ENCODE results near the gene LBHD2. TPM values are rescaled to one million over a fixed set of nuclear protein-coding genes. Genes with fewer than 3 reads are reported as not detected.

LBHD2 gene
- total and polyA plus RNA-seq, 4 donors, result not detected

- Histone ChIP-seq H3K27me3 (ENCODE audit: control insufficient read depth in 1 of 2, insufficient read depth in 2 of 2, low read length in 1 of 2) (no peaks in the 10 kb centered on the region), H3K27ac (ENCODE audit: low read depth in 1 of 2, low read length in 2 of 2) (no peak overlapping the region), H3K9me3 (ENCODE audit: control insufficient read depth, low read length) (no peaks in the 10 kb centered on the region), H3K4me1 (ENCODE audit: control insufficient read depth in 1 of 2, insufficient read depth in 2 of 2, low read length in 2 of 2) (no peaks in the 10 kb centered on the region), H3K36me3 (ENCODE audit: control insufficient read depth in 1 of 2, insufficient read depth in 2 of 2, low read length in 1 of 2) (no peaks in the 10 kb centered on the region), H3K4me3 (ENCODE audit: low read length in 2 of 2) (no peak overlapping the region)
- WGBS, 2 donors, result 56 to 66% methylated on average over 6 to 12 of the region's 12 CpGs
- DNase-seq (no peak), ATAC-seq (ENCODE audit: low FRiP score) (no peak)
- intact Hi-C loops (cut with DNase I), result no loop called here
Measured at GRCh38 chr14:103099081-103099732, 15.2 kb downstream of the LBHD2 start.

DNA sequence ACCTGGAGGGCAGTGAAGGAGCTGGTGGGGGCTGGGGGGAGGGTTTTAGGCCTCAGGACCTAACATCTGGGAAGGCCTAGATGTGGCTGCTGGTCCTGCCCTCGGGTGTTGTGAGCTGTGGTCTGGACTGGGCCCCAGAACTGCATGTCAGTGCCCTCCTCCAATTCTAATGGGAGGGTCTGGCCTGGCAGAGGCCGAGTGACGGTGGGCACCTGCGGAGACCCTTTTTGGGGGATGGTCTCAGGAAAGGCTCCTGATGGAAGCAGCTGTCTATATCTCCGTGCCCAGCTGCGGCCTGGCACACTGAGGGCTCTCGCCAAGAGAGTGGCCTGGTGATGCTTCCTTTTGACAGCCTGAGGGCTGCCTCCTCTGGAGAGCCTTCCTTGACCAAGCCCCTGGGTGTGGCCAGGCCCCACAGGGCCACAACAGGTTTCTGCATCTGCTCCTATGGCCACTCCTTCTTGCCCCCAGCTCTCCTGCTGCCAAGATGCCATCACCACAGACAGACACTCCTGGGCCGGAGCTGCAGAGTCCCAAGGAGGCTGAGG, 15.8 kb downstream of the LBHD2 start:
- Histone ChIP-seq H3K27me3 (ENCODE audit: control insufficient read depth in 1 of 2, insufficient read depth in 2 of 2, low read length in 1 of 2) (no peaks in the 10 kb centered on the region), H3K27ac (ENCODE audit: low read depth in 1 of 2, low read length in 2 of 2) (no peak overlapping the region), H3K4me3 (ENCODE audit: low read length in 2 of 2) (no peak overlapping the region), H3K4me1 (ENCODE audit: control insufficient read depth in 1 of 2, insufficient read depth in 2 of 2, low read length in 2 of 2) (no peaks in the 10 kb centered on the region), H3K9me3 (ENCODE audit: control insufficient read depth, low read length) (no peaks in the 10 kb centered on the region), H3K36me3 (ENCODE audit: control insufficient read depth in 1 of 2, insufficient read depth in 2 of 2, low read length in 1 of 2) (no peaks in the 10 kb centered on the region)
- intact Hi-C loops (cut with DNase I), result no loop called here
- no peak for DNase-seq
- no peak for ATAC-seq (ENCODE audit: low FRiP score)
- WGBS, 2 donors, result 92 to 97% methylated on average over 8 of the region's 8 CpGs

DNA sequence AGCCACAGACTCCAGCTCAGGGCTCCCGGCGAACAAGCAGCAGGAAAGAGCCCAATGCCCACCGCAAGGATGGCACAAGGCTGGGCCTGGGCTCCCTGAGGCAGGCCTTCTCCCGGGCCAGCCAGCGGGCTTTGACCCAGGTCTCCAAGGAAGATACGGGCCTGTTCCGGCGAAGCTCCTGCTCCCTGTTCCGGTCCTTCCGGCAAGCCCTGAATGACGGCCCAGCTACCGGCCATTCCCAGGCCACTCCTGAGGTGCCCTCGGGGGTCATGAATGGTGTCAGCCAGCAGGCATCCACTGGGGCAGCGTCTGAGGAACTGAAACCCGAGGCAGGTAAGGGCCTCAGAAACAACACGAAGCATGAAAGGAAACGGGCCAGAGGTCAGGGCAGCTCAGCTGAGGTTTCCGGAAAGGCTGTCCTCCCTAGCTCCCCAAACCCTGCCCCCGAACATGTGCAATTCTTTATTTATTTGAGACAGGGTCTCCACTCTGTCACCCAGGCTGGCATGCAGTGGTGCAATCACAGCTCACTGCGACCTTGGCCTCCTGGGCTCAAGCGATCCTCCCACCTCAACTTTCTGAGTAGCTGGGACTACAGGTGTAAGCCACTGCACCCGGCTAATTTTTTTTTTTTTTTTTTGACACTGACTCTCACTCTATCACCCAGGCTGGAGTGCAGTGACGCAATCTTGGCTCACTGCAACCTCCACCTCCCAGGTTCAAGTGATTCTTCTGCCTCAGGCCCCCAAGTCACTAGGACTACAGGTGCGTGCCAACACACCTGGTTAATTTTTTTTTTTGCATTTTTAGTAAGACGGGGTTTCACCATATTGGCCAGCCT, 16.5 kb downstream of the LBHD2 start:
- no peaks in the 10 kb centered on the region for H3K27me3 ChIP-seq (ENCODE audit: control insufficient read depth in 1 of 2, insufficient read depth in 2 of 2, low read length in 1 of 2)
- no peaks in the 10 kb centered on the region for H3K36me3 ChIP-seq (ENCODE audit: control insufficient read depth in 1 of 2, insufficient read depth in 2 of 2, low read length in 1 of 2)
- DNase-seq, result no peak
- no peak overlapping the region for H3K27ac ChIP-seq (ENCODE audit: low read depth in 1 of 2, low read length in 2 of 2)
- H3K4me1 ChIP-seq (ENCODE audit: control insufficient read depth in 1 of 2, insufficient read depth in 2 of 2, low read length in 2 of 2), result no peaks in the 10 kb centered on the region
- no peaks in the 10 kb centered on the region for H3K9me3 ChIP-seq (ENCODE audit: control insufficient read depth, low read length)
- WGBS, 2 donors, result 90 to 96% methylated on average over 25 of the region's 25 CpGs
- ATAC-seq (ENCODE audit: low FRiP score), result no peak
- H3K4me3 ChIP-seq (ENCODE audit: low read length in 2 of 2), result no peak overlapping the region
- intact Hi-C loops (cut with DNase I), result no loop called here

- no peaks in the 10 kb centered on the region for H3K4me1 ChIP-seq (ENCODE audit: control insufficient read depth in 1 of 2, insufficient read depth in 2 of 2, low read length in 2 of 2)
- no peak for ATAC-seq (ENCODE audit: low FRiP score)
- H3K9me3 ChIP-seq (ENCODE audit: control insufficient read depth, low read length), result no peaks in the 10 kb centered on the region
- intact Hi-C loops (cut with DNase I), result no loop called here
- DNase-seq, result no peak
- no peak overlapping the region for H3K27ac ChIP-seq (ENCODE audit: low read depth in 1 of 2, low read length in 2 of 2)
- no peaks in the 10 kb centered on the region for H3K27me3 ChIP-seq (ENCODE audit: control insufficient read depth in 1 of 2, insufficient read depth in 2 of 2, low read length in 1 of 2)
- no peaks in the 10 kb centered on the region for H3K36me3 ChIP-seq (ENCODE audit: control insufficient read depth in 1 of 2, insufficient read depth in 2 of 2, low read length in 1 of 2)
- no peak overlapping the region for H3K4me3 ChIP-seq (ENCODE audit: low read length in 2 of 2)
- WGBS, 2 donors, result 91 to 97% methylated on average over 11 of the region's 11 CpGs
Measured at GRCh38 chr14:103101257-103101962, 17.4 kb downstream of the LBHD2 start.

- Histone ChIP-seq H3K4me1 (ENCODE audit: control insufficient read depth in 1 of 2, insufficient read depth in 2 of 2, low read length in 2 of 2) (no peaks in the 10 kb centered on the region), H3K9me3 (ENCODE audit: control insufficient read depth, low read length) (no peaks in the 10 kb centered on the region), H3K27ac (ENCODE audit: low read depth in 1 of 2, low read length in 2 of 2) (no peak overlapping the region), H3K27me3 (ENCODE audit: control insufficient read depth in 1 of 2, insufficient read depth in 2 of 2, low read length in 1 of 2) (no peaks in the 10 kb centered on the region), H3K36me3 (ENCODE audit: control insufficient read depth in 1 of 2, insufficient read depth in 2 of 2, low read length in 1 of 2) (no peaks in the 10 kb centered on the region), H3K4me3 (ENCODE audit: low read length in 2 of 2) (no peak overlapping the region)
- 17 to 21% methylated on average over 76 to 85 of the region's 85 CpGs for WGBS, 2 donors
- DNase-seq (no peak), ATAC-seq (ENCODE audit: low FRiP score) (no peak)
- intact Hi-C loops (cut with DNase I), result no loop called here
Measured at GRCh38 chr14:103101963-103102688, 18.1 kb downstream of the LBHD2 start.

- intact Hi-C loops (cut with DNase I), result no loop called here
- WGBS, 2 donors, result 27 to 33% methylated on average over 39 of the region's 39 CpGs
- no peak overlapping the region for H3K4me3 ChIP-seq (ENCODE audit: low read length in 2 of 2)
Measured at GRCh38 chr14:103102689-103103260, 18.8 kb downstream of the LBHD2 start.

GRCh38 chr14:103103461-103104388, 19.7 kb downstream of the LBHD2 start:
- H3K4me3 ChIP-seq (ENCODE audit: low read length in 2 of 2), result no peak overlapping the region
- peak in 1 of 2 donors; percentile 75 for DNase-seq

More at GRCh38 chr14:103102689-103103260, 18.8 kb downstream of the LBHD2 start:
- no peaks in the 10 kb centered on the region for H3K9me3 ChIP-seq (ENCODE audit: control insufficient read depth, low read length)
- no peaks in the 10 kb centered on the region for H3K27me3 ChIP-seq (ENCODE audit: control insufficient read depth in 1 of 2, insufficient read depth in 2 of 2, low read length in 1 of 2)
- H3K27ac ChIP-seq (ENCODE audit: low read depth in 1 of 2, low read length in 2 of 2), result no peak overlapping the region
- DNase-seq (no peak), ATAC-seq (ENCODE audit: low FRiP score) (no peak)
- H3K36me3 ChIP-seq (ENCODE audit: control insufficient read depth in 1 of 2, insufficient read depth in 2 of 2, low read length in 1 of 2), result no peaks in the 10 kb centered on the region
- H3K4me1 ChIP-seq (ENCODE audit: control insufficient read depth in 1 of 2, insufficient read depth in 2 of 2, low read length in 2 of 2), result no peaks in the 10 kb centered on the region

More at GRCh38 chr14:103103461-103104388, 19.7 kb downstream of the LBHD2 start:
- Histone ChIP-seq H3K36me3 (ENCODE audit: control insufficient read depth in 1 of 2, insufficient read depth in 2 of 2, low read length in 1 of 2) (no peaks in the 10 kb centered on the region), H3K9me3 (ENCODE audit: control insufficient read depth, low read length) (no peaks in the 10 kb centered on the region), H3K27me3 (ENCODE audit: control insufficient read depth in 1 of 2, insufficient read depth in 2 of 2, low read length in 1 of 2) (no peaks in the 10 kb centered on the region), H3K4me1 (ENCODE audit: control insufficient read depth in 1 of 2, insufficient read depth in 2 of 2, low read length in 2 of 2) (no peaks in the 10 kb centered on the region), H3K27ac (ENCODE audit: low read depth in 1 of 2, low read length in 2 of 2) (no peak overlapping the region)
- ATAC-seq (ENCODE audit: low FRiP score), result peak; percentile 23
- intact Hi-C loops (cut with DNase I), result no loop called here
- WGBS, 2 donors, result 2 to 6% methylated on average over 62 to 68 of the region's 68 CpGs
